WTC11 (cell line): ENCODE measurements around the gene MED26. TPM values are rescaled to one million over a fixed set of nuclear protein-coding genes. Genes with fewer than 3 reads are reported as not detected.

Experiments used
- ATAC-seq: fragments of 200-7000 bp; cut with Tn5 transposase; 2 replicates; pipeline ENCODE4 v1.10.0; 2021; ENCODE audit warnings: mild to moderate bottlenecking, moderate library complexity
- CTCF ChIA-PET: fragments of 300-600 bp; sonication (Branson Sonifier 250); formaldehyde crosslinking; loops from one replicate; lab custom pipeline; 2021; ENCODE audit warnings: antibody characterized with exemption; lab: Charles Lee
- POLR2A ChIA-PET: fragments of 350-600 bp; sonication (Branson Sonifier 250); formaldehyde crosslinking; loops from one replicate; lab custom pipeline; 2021; ENCODE audit warnings: antibody characterized with exemption; lab: Charles Lee
- DNase-seq: peaks from one replicate; pipeline ENCODE4 v3.0.0; 2021; ENCODE audit warnings: low spot score
- H3K27ac Mint-ChIP-seq: 2 replicates; pipeline ENCODE4 v1.8.0; 2021; ENCODE audit warnings: mixed read lengths
- H3K27me3 Mint-ChIP-seq: 2 replicates; pipeline ENCODE4 v1.8.0; 2021; ENCODE audit warnings: low read depth, mild to moderate bottlenecking, moderate library complexity, mixed read lengths
- H3K36me3 Mint-ChIP-seq: 2 replicates; pipeline ENCODE4 v1.8.0; 2021; ENCODE audit warnings: mixed read lengths
- H3K4me1 Mint-ChIP-seq: 2 replicates; pipeline ENCODE4 v1.8.0; 2022; ENCODE audit warnings: mixed read lengths
- H3K4me3 Mint-ChIP-seq: 2 replicates; pipeline ENCODE4 v1.8.0; 2021; ENCODE audit warnings: mild to moderate bottlenecking, moderate library complexity, mixed read lengths
- H3K9me3 Mint-ChIP-seq: 2 replicates; pipeline ENCODE4 v1.8.0; 2021; ENCODE audit warnings: mixed read lengths
- CBFB ChIP-seq: sonication (generic); formaldehyde crosslinking; IDR thresholded peaks from 2 replicates; pipeline ENCODE4 v1.8.1; 2022; ENCODE audit warnings: mild to moderate bottlenecking, low read depth, missing genetic modification reagents
- CREB1 ChIP-seq: sonication (generic); formaldehyde crosslinking; IDR thresholded peaks from 2 replicates; pipeline ENCODE4 v1.8.0; 2023; ENCODE audit warnings: mild to moderate bottlenecking, missing genetic modification reagents
- CREM ChIP-seq: sonication (generic); formaldehyde crosslinking; IDR thresholded peaks from 2 replicates; pipeline ENCODE4 v1.8.1; 2022; ENCODE audit warnings: mild to moderate bottlenecking, missing genetic modification reagents, moderate library complexity
- E2F5 ChIP-seq: sonication (generic); formaldehyde crosslinking; IDR thresholded peaks from 2 replicates; pipeline ENCODE4 v1.8.1; 2022; ENCODE audit warnings: mild to moderate bottlenecking, moderate library complexity, missing genetic modification reagents
- EMX1 ChIP-seq: fragments of 250-450 bp; sonication (Bioruptor Pico); IDR thresholded peaks from 2 replicates; pipeline ENCODE4 v1.8.0; 2021; ENCODE audit warnings: mild to moderate bottlenecking
- ESRRA ChIP-seq: sonication (generic); formaldehyde crosslinking; IDR thresholded peaks from 2 replicates; pipeline ENCODE4 v1.8.1; 2022; ENCODE audit warnings: mild to moderate bottlenecking, missing genetic modification reagents, borderline replicate concordance
- ETV6 ChIP-seq: sonication (generic); formaldehyde crosslinking; IDR thresholded peaks from 2 replicates; pipeline ENCODE4 v1.8.1; 2022; ENCODE audit warnings: mild to moderate bottlenecking, missing genetic modification reagents
- FOXJ3 ChIP-seq: sonication (generic); formaldehyde crosslinking; IDR thresholded peaks from 2 replicates; pipeline ENCODE4 v1.9.0; 2021; ENCODE audit warnings: missing genetic modification reagents, mild to moderate bottlenecking, borderline replicate concordance
- FOXP1 ChIP-seq: sonication (generic); formaldehyde crosslinking; IDR thresholded peaks from 2 replicates; pipeline ENCODE4 v1.8.0; 2022; ENCODE audit warnings: missing genetic modification reagents, mild to moderate bottlenecking, moderate library complexity, borderline replicate concordance
- GABPB1 ChIP-seq: sonication (generic); formaldehyde crosslinking; IDR thresholded peaks from 2 replicates; pipeline ENCODE4 v1.8.1; 2023; ENCODE audit warnings: mild to moderate bottlenecking, missing genetic modification reagents
- GTF2I ChIP-seq: fragments of 250-450 bp; sonication (Bioruptor Pico); conservative IDR thresholded peaks from 2 replicates; pipeline ENCODE4 v1.4.0; 2021; ENCODE audit warnings: mild to moderate bottlenecking
- HMGA2 ChIP-seq: fragments of 250-450 bp; sonication (Bioruptor Pico); IDR thresholded peaks from 2 replicates; pipeline ENCODE4 v1.4.0; 2021; ENCODE audit warnings: mild to moderate bottlenecking, moderate library complexity
- JUN ChIP-seq: sonication (generic); formaldehyde crosslinking; IDR thresholded peaks from 2 replicates; pipeline ENCODE4 v1.8.0; 2023; ENCODE audit warnings: mild to moderate bottlenecking, missing genetic modification reagents
- KAT7 ChIP-seq: sonication (generic); formaldehyde crosslinking; IDR thresholded peaks from 2 replicates; pipeline ENCODE4 v1.8.1; 2023; ENCODE audit warnings: missing genetic modification reagents, mild to moderate bottlenecking, borderline replicate concordance
- MXD4 ChIP-seq: fragments of 250-450 bp; sonication (Bioruptor Pico); IDR thresholded peaks from 2 replicates; pipeline ENCODE4 v1.8.0; 2021; ENCODE audit warnings: mild to moderate bottlenecking, moderate library complexity, borderline replicate concordance
- NFE2L1 ChIP-seq: sonication (generic); formaldehyde crosslinking; IDR thresholded peaks from 2 replicates; pipeline ENCODE4 v1.8.1; 2023; ENCODE audit warnings: missing genetic modification reagents
- OVOL2 ChIP-seq: fragments of 250-450 bp; sonication (Bioruptor Pico); IDR thresholded peaks from 2 replicates; pipeline ENCODE4 v1.9.0; 2021; ENCODE audit warnings: mild to moderate bottlenecking, borderline replicate concordance
- PRDM15 ChIP-seq: sonication (generic); formaldehyde crosslinking; IDR thresholded peaks from 2 replicates; pipeline ENCODE4 v1.8.0; 2022; ENCODE audit warnings: missing genetic modification reagents
- RORB ChIP-seq: fragments of 250-450 bp; sonication (Bioruptor Pico); IDR thresholded peaks from 2 replicates; pipeline ENCODE4 v1.9.0; 2021; ENCODE audit warnings: mild to moderate bottlenecking
- SP1 ChIP-seq: sonication (generic); formaldehyde crosslinking; conservative IDR thresholded peaks from 2 replicates; pipeline ENCODE4 v1.8.1; 2022; ENCODE audit warnings: missing genetic modification reagents
- TEAD4 ChIP-seq: sonication (generic); formaldehyde crosslinking; IDR thresholded peaks from 2 replicates; pipeline ENCODE4 v1.8.0; 2022; ENCODE audit warnings: mild to moderate bottlenecking, missing genetic modification reagents
- ZBTB21 ChIP-seq: sonication (generic); formaldehyde crosslinking; IDR thresholded peaks from 2 replicates; pipeline ENCODE4 v1.8.1; 2023; ENCODE audit warnings: mild to moderate bottlenecking, missing genetic modification reagents, borderline replicate concordance
- ZBTB43 ChIP-seq: sonication (generic); formaldehyde crosslinking; IDR thresholded peaks from 2 replicates; pipeline ENCODE4 v1.8.1; 2023; ENCODE audit warnings: mild to moderate bottlenecking, missing genetic modification reagents
- ZMAT4 ChIP-seq: fragments of 250-450 bp; sonication (Bioruptor Pico); IDR thresholded peaks from 2 replicates; pipeline ENCODE4 v1.9.0; 2021; ENCODE audit warnings: mild to moderate bottlenecking
- ZNF121 ChIP-seq: sonication (generic); formaldehyde crosslinking; IDR thresholded peaks from 2 replicates; pipeline ENCODE4 v1.8.0; 2023; ENCODE audit warnings: missing genetic modification reagents
- ZNF219 ChIP-seq: sonication (generic); formaldehyde crosslinking; IDR thresholded peaks from 2 replicates; pipeline ENCODE4 v1.8.0; 2023; ENCODE audit warnings: missing genetic modification reagents, mild to moderate bottlenecking, borderline replicate concordance
- ZNF232 ChIP-seq: sonication (generic); formaldehyde crosslinking; IDR thresholded peaks from 2 replicates; pipeline ENCODE4 v1.8.0; 2022; ENCODE audit warnings: mild to moderate bottlenecking, missing genetic modification reagents
- ZNF263 ChIP-seq: sonication (generic); formaldehyde crosslinking; IDR thresholded peaks from 2 replicates; pipeline ENCODE4 v1.8.1; 2022; ENCODE audit warnings: low read depth, mild to moderate bottlenecking, moderate library complexity, missing genetic modification reagents
- ZNF416 ChIP-seq: fragments of 250-450 bp; sonication (Bioruptor Pico); IDR thresholded peaks from 2 replicates; pipeline ENCODE4 v1.9.0; 2021; ENCODE audit warnings: mild to moderate bottlenecking, inconsistent platforms
- ZNF423 ChIP-seq: fragments of 250-450 bp; sonication (Bioruptor Pico); IDR thresholded peaks from 2 replicates; pipeline ENCODE4 v2.1.2; 2022; ENCODE audit warnings: mild to moderate bottlenecking, moderate library complexity
- total RNA-seq: library from RNA; stranded (reverse); gene quantifications from 3 replicates; pipeline ENCODE4 v1.2.3, GENCODE V29; 2021

Gene MED26
- total RNA-seq, 1 experiment from 2014 or later, result 14.2 TPM

- TF ChIP-seq MXD4 (CRISPR knock-in tag) (no peak), ZNF121 (no peak), SP1 (no peak)
These were observed 96.7 kb downstream of the MED26 start (continued) for GRCh38 chr19:16531380-16531669.

GRCh38 chr19:16530540-16531379, 97.2 kb downstream of the MED26 start:
- no peak overlapping the region for H3K4me3 Mint-ChIP-seq
- CTCF ChIA-PET, result interaction anchor here (1.9 kb wide), 1 partner anchor 89 kb away, joined by 4 read pairs; no protein-coding TSS in a partner anchor
- DNase-seq, result no peak
- POLR2A ChIA-PET, result no interaction called here
- no peaks in the 10 kb centered on the region for H3K4me1 Mint-ChIP-seq
- TF ChIP-seq ZBTB43 (CRISPR knock-in tag) (no peak), NFE2L1 (no peak), ESRRA (CRISPR knock-in tag) (no peak), GABPB1 (no peak), ZBTB21 (CRISPR knock-in tag) (no peak), RORB (CRISPR knock-in tag) (no peak), KAT7 (CRISPR knock-in tag) (no peak), CREM (no peak), CBFB (CRISPR knock-in tag) (no peak)
- TF ChIP-seq, all 79 proteins: peak for 0
- Mint-ChIP-seq H3K27ac (no peak overlapping the region), H3K36me3 (peaks cover 66% of the 10 kb centered on the region), H3K27me3 (no peaks in the 10 kb centered on the region), H3K9me3 (no peaks in the 10 kb centered on the region)
- ATAC-seq, result no peak

GRCh38 chr19:16529466-16530144, 98.4 kb downstream of the MED26 start:
- Mint-ChIP-seq H3K4me3 (no peak overlapping the region), H3K36me3 (peaks cover 60% of the 10 kb centered on the region), H3K27ac (no peak overlapping the region), H3K27me3 (no peaks in the 10 kb centered on the region), H3K9me3 (no peaks in the 10 kb centered on the region), H3K4me1 (no peaks in the 10 kb centered on the region)
- TF ChIP-seq OVOL2 (no peak), FOXP1 (CRISPR knock-in tag) (no peak), JUN (CRISPR knock-in tag) (no peak), EMX1 (CRISPR knock-in tag) (no peak), HMGA2 (CRISPR knock-in tag) (no peak), ZMAT4 (CRISPR knock-in tag) (no peak), ZNF423 (no peak), E2F5 (no peak), GTF2I (CRISPR knock-in tag) (no peak), ZNF263 (CRISPR knock-in tag) (no peak), PRDM15 (CRISPR knock-in tag) (no peak), TEAD4 (CRISPR knock-in tag) (no peak), ESRRA (CRISPR knock-in tag) (no peak), ZNF219 (no peak), ETV6 (CRISPR knock-in tag) (no peak), ZNF232 (CRISPR knock-in tag) (no peak), FOXJ3 (CRISPR knock-in tag) (no peak), CREB1 (CRISPR knock-in tag) (no peak), ZNF416 (CRISPR knock-in tag) (no peak)
- ChIA-PET CTCF (no interaction called here), POLR2A (no interaction called here)
- DNase-seq (no peak), ATAC-seq (no peak)
